ENCODE data around the gene IFNA14. TPM values are rescaled to one million over a fixed set of nuclear protein-coding genes. Genes with fewer than 3 reads are reported as not detected.
"Not testable (repeated sequence)": the region's sequence is repeated elsewhere in the genome, so short reads cannot be mapped to it uniquely, and the experiment has no call there.

The IFNA14 gene
- total RNA-seq, 1 experiment from 2014 or later, result not detected

DNA sequence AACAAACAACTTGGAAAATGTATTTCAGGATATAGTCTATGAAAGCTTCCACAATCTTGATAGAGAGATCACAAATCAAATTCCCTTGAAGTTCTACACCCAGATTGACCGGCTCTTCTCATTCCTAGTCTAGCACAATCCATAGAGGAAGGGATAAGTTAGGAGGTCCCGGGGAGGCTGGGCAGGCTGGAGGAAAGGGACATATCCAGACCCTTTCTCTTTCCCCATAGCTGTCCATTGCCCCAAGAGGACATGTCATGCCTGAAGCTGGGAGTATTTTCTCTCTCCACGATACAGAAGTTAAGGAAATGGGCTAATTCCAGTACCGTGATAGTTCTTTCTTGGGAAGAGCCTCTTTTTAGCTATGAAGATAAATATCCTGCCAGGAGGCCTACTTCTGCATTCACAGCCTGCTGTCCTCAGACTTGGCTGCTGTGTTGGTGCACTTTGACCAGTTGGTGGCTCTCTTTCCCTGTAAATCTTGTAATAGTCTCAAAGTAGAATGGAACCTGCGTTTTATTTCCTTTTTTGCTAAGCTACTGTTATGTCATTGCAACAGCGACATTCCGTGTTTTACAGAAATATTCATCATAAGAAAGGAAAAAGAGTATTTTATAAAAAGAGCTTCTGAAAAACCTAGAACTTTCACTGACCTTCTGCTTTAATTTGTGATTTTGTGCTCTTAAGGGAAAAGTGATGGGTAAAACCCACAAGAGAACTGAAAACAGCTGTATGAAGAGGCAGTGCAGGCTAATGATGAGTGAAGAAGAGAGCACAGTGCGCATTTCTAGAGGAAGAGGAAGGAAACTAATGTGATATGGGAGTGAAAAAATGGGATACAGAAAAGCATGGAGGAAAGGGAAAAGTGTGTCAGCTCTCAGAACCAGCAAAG lies 4.1 kb downstream of the IFNA14 start:
- H2BK12ac ChIP-seq (ENCODE audit: insufficient read length, low read depth, low read length); H3K18ac ChIP-seq (ENCODE audit: insufficient read length, low read depth, low read length); H3K23me2 ChIP-seq (ENCODE audit: insufficient read length, low read depth, low read length, poor library complexity, severe bottlenecking); H2AK5ac ChIP-seq (ENCODE audit: insufficient read length, low read length); H3K4me2 ChIP-seq (ENCODE audit: insufficient read depth, insufficient read length, low read length); H2BK20ac ChIP-seq (ENCODE audit: low read depth, low read length, poor library complexity, severe bottlenecking); H3K36me3 Mint-ChIP-seq (ENCODE audit: insufficient read depth in 1 of 3, low read depth in 3 of 3); H4K5ac ChIP-seq (ENCODE audit: insufficient read length, low read depth, low read length); H2BK15ac ChIP-seq (ENCODE audit: low read depth, low read length); H3K23ac ChIP-seq (ENCODE audit: insufficient read length, low read depth, low read length); H4K8ac ChIP-seq (replicated peaks; ENCODE audit: insufficient read length, low read depth, low read length); H3K14ac ChIP-seq (ENCODE audit: insufficient read depth, low read length); H3K79me2 ChIP-seq (ENCODE audit: insufficient read depth, low read length); H3K56ac ChIP-seq (ENCODE audit: insufficient read length, low read depth, low read length); H3K4ac ChIP-seq (ENCODE audit: low read depth, low read length); H3K27ac Mint-ChIP-seq; H3T11ph ChIP-seq (ENCODE audit: low read length); H3K9ac ChIP-seq (ENCODE audit: extremely low read depth, insufficient read length, low read length); H3K79me1 ChIP-seq (ENCODE audit: insufficient read depth, low read depth, low read length, poor library complexity, severe bottlenecking); H3K9me3 Mint-ChIP-seq; H4K20me1 ChIP-seq (ENCODE audit: control insufficient read depth, insufficient read depth, insufficient read length); H3K4me1 ChIP-seq (ENCODE audit: insufficient read depth, low read length); H2AFZ ChIP-seq (ENCODE audit: low read length); DNase-seq; H4K91ac ChIP-seq (ENCODE audit: insufficient read length, low read depth, low read length); H2BK120ac ChIP-seq (ENCODE audit: low read depth, low read length, poor library complexity, severe bottlenecking); H3K27me3 ChIP-seq (ENCODE audit: insufficient read depth, low read length); H3K4me3 Mint-ChIP-seq; H3K27ac ChIP-seq (ENCODE audit: insufficient read length, low read depth, low read length); H3K4me1 Mint-ChIP-seq; H3K9me3 ChIP-seq (ENCODE audit: control insufficient read depth, low read depth, low read length); H2BK5ac ChIP-seq (ENCODE audit: insufficient read length, low read length): not testable (repeated sequence)
- no CpG with 5 or more reads among the region's 8 CpGs for WGBS (ENCODE audit: extremely low coverage, insufficient read length, low lambda C conversion rate)
- TF ChIP-seq, protein P1, sequence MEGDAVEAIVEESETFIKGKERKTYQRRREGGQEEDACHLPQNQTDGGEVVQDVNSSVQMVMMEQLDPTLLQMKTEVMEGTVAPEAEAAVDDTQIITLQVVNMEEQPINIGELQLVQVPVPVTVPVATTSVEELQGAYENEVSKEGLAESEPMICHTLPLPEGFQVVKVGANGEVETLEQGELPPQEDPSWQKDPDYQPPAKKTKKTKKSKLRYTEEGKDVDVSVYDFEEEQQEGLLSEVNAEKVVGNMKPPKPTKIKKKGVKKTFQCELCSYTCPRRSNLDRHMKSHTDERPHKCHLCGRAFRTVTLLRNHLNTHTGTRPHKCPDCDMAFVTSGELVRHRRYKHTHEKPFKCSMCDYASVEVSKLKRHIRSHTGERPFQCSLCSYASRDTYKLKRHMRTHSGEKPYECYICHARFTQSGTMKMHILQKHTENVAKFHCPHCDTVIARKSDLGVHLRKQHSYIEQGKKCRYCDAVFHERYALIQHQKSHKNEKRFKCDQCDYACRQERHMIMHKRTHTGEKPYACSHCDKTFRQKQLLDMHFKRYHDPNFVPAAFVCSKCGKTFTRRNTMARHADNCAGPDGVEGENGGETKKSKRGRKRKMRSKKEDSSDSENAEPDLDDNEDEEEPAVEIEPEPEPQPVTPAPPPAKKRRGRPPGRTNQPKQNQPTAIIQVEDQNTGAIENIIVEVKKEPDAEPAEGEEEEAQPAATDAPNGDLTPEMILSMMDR (conservative IDR thresholded peaks at IDR 0.05), result peak; percentile 74
- peaks cover 23% of the 10 kb centered on the region for H3K27me3 Mint-ChIP-seq (ENCODE audit: low read depth)
